Esophagus muscularis mucosa (tissue), 4 donors: ENCODE data around the gene PLGRKT. TPM values are rescaled to one million over a fixed set of nuclear protein-coding genes. Genes with fewer than 3 reads are reported as not detected.

Experiments used
- DNase-seq: peaks from one replicate; pipeline ENCODE4 v3.0.0-alpha.2; 2017; ENCODE audit errors: extremely low spot score
- H3K27ac ChIP-seq, 4 donors: fragments of 200-600 bp; sonication (generic); replicated peaks in 1 of 4; 1 replicate in 3 of 4; 2 replicates in 1 of 4; pipeline ENCODE4 v1.5.1; 2016 to 2019; ENCODE audit warnings: mild to moderate bottlenecking in 1 of 4
- H3K27me3 ChIP-seq, 4 donors: fragments of 200-600 bp; sonication (generic); one replicate each; pipeline versions ENCODE4 v1.5.1 to v1.6.0; 2016 to 2019
- H3K36me3 ChIP-seq, 4 donors: fragments of 200-600 bp; sonication (generic); one replicate each; pipeline ENCODE4 v1.5.1; 2016 to 2019
- H3K4me1 ChIP-seq, 4 donors: fragments of 200-600 bp; sonication (generic); one replicate each; pipeline ENCODE4 v1.5.1; 2016 to 2019
- H3K4me3 ChIP-seq, 4 donors: fragments of 200-600 bp; sonication (generic); 1 replicate in 2 of 4; 2 replicates in 2 of 4; pipeline ENCODE4 v1.5.1; 2016 to 2019; ENCODE audit warnings: mild to moderate bottlenecking in 4 of 4, moderate library complexity in 1 of 4
- H3K9me3 ChIP-seq, 4 donors: fragments of 200-600 bp; sonication (generic); 1 replicate in 3 of 4; 2 replicates in 1 of 4; pipeline ENCODE4 v1.5.1; 2016 to 2019
- EP300 ChIP-seq: sonication (generic); formaldehyde crosslinking; IDR thresholded peaks from one replicate; pipeline ENCODE4 v1.6.1; 2017; ENCODE audit warnings: antibody characterized with exemption
- POLR2A ChIP-seq: fragments of 450-650 bp; IDR thresholded peaks from one replicate; pipeline ENCODE4 v1.6.1; 2017; ENCODE audit warnings: antibody characterized with exemption, moderate library complexity, mild to moderate bottlenecking, low read depth
- POLR2AphosphoS5 ChIP-seq, 2 donors: sonication (generic); formaldehyde crosslinking; IDR thresholded peaks; one replicate each; pipeline ENCODE4 v1.6.1; 2017; ENCODE audit warnings: antibody characterized with exemption in 2 of 2
- WGBS: methylation state at CpG from one replicate; pipeline ENCODE4 v1.1.5; 2018; 5-methylcytosine and 5-hydroxymethylcytosine counted together
- intact Hi-C: fragments of 100-400 bp; cut with DNase I; formaldehyde crosslinking; loops from one replicate; pipeline ENCODE4 v1.15.1; 2023
- total RNA-seq, 4 donors: library from RNA; depleted of rRNA; stranded (reverse); fragments of >200 nt; gene quantifications; one replicate each; pipeline versions ENCODE4 v1.1.0 to v1.2.1, GENCODE V29; 2016
- TF ChIP-seq, protein P1 (sequence below), 3 experiments: fragments of 200-600 bp in 2 of 3; fragments of 450-650 bp in 1 of 3; sonication (generic) in 2 of 3; IDR thresholded peaks; one replicate each; pipeline ENCODE4 v1.5.1; 2017 to 2019; ENCODE audit warnings: antibody characterized with exemption in 3 of 3, mild to moderate bottlenecking in 2 of 3, moderate library complexity in 1 of 3

The PLGRKT gene
- total RNA-seq, 4 donors from 2014 or later = 11.1 to 18.3 (median 11.7) TPM

DNA sequence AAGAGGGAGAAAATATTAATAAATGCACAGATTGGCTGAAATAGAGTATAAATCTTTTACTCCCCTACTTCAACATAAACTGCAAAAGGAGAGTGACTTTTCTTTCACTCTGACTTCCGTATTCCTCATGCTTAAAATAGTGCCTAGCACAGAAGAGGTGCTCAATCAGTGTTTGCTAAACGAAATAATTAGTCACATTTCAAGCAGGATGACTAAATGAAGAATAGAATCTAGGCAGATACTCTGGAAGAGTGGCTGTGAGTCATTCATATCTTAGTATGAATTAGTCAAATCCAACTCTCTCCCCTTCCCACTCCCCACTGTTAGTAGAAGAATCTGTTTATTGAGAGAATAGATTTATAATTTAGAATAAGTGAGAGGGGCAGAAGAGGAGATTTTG is 17.5 kb upstream of the PLGRKT start:
- intact Hi-C loops = loop anchor here (10.0 kb wide), 1 partner anchor 560 kb away; the partner anchor contains the start of gene RANBP6
- DNase-seq = no peak
- WGBS = 41% methylated on average over 2 of the region's 2 CpGs
- TF ChIP-seq, protein P1, sequence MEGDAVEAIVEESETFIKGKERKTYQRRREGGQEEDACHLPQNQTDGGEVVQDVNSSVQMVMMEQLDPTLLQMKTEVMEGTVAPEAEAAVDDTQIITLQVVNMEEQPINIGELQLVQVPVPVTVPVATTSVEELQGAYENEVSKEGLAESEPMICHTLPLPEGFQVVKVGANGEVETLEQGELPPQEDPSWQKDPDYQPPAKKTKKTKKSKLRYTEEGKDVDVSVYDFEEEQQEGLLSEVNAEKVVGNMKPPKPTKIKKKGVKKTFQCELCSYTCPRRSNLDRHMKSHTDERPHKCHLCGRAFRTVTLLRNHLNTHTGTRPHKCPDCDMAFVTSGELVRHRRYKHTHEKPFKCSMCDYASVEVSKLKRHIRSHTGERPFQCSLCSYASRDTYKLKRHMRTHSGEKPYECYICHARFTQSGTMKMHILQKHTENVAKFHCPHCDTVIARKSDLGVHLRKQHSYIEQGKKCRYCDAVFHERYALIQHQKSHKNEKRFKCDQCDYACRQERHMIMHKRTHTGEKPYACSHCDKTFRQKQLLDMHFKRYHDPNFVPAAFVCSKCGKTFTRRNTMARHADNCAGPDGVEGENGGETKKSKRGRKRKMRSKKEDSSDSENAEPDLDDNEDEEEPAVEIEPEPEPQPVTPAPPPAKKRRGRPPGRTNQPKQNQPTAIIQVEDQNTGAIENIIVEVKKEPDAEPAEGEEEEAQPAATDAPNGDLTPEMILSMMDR (IDR thresholded peaks at IDR 0.05) = no peak
- TF ChIP-seq POLR2A (no peak), EP300 (no peak), POLR2AphosphoS5 (IDR thresholded peaks at IDR 0.05) (no peak)
- H3K27me3 ChIP-seq = no peaks in the 10 kb centered on the region
- H3K4me3 ChIP-seq = no peak overlapping the region
- no peak overlapping the region for H3K27ac ChIP-seq
- peaks cover 8 to 26% (median 11%) of the 10 kb centered on the region in 4 donors for H3K4me1 ChIP-seq
- peaks cover 0 to 21% (median 4%) of the 10 kb centered on the region in 4 donors for H3K36me3 ChIP-seq
- H3K9me3 ChIP-seq = no peaks in the 10 kb centered on the region

DNA sequence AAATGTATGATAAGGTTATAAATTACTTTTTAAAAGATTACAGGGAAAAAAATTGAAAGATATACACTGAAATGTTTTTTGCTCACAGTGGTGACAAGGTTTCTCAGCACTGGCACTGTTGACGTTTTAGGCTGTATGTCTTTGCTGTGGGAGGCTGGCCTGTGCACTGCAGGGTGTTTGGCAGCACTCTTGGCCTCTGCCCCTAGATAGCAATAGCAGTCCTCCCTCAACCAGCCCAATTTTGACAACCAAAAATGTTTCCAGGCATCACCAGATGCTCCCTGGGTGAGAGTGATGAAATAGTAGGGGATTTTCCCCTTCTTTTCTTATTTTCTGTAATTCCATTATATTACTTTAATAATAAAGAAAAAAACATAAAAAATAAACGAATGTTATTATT is 15.9 kb upstream of the PLGRKT start:
- Histone ChIP-seq H3K4me3 (no peak overlapping the region), H3K27ac (no peak overlapping the region), H3K4me1 (peaks cover 16 to 26% (median 18%) of the 10 kb centered on the region in 4 donors), H3K36me3 (peaks cover 0 to 14% (median 4%) of the 10 kb centered on the region in 4 donors), H3K9me3 (no peaks in the 10 kb centered on the region), H3K27me3 (no peaks in the 10 kb centered on the region)
- DNase-seq = no peak
- intact Hi-C loops = loop anchor here (5.0 to 10.0 kb wide), 2 partner anchors 134 to 561 kb away; partner anchors contain the start of gene RANBP6
- 54% methylated on average over 2 of the region's 2 CpGs for WGBS
- TF ChIP-seq, protein P1 (IDR thresholded peaks at IDR 0.05) = no peak
- TF ChIP-seq POLR2A = no peak
- no peak for TF ChIP-seq EP300
- no peak for TF ChIP-seq POLR2AphosphoS5 (IDR thresholded peaks at IDR 0.05)

DNA sequence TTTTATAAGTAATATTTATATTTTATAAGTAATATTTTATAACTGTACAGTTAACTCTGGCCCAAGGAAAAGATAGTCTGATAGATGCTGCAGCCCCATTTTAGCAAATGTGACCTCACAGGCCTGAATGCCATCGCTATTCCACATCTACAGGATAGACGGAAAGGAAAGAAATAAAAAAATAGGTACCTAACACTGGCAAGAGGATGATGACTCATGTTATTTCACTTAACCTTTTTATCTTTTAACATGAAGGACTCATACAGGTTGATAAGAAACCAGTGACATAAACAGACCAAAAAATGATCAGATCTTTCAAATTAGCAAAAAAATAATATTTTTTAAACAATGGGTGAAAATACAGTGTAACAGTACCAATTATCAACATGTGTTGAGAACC is 15.3 kb upstream of the PLGRKT start:
- Histone ChIP-seq H3K4me3 (no peak overlapping the region), H3K36me3 (peaks cover 0 to 8% (median 4%) of the 10 kb centered on the region in 4 donors), H3K27me3 (no peaks in the 10 kb centered on the region), H3K27ac (no peak overlapping the region), H3K4me1 (peaks cover 16 to 26% (median 18%) of the 10 kb centered on the region in 4 donors), H3K9me3 (no peaks in the 10 kb centered on the region)
- intact Hi-C loops = loop anchor here (5.0 to 10.0 kb wide), 2 partner anchors 134 to 562 kb away; partner anchors contain the start of gene RANBP6
- no peak for TF ChIP-seq EP300
- TF ChIP-seq, protein P1 (IDR thresholded peaks at IDR 0.05) = no peak
- no peak for TF ChIP-seq POLR2AphosphoS5 (IDR thresholded peaks at IDR 0.05)
- no peak for TF ChIP-seq POLR2A
- WGBS = 88% methylated on average over 2 of the region's 2 CpGs
- no peak for DNase-seq

- no peak for TF ChIP-seq EP300
- no peak for TF ChIP-seq POLR2AphosphoS5 (IDR thresholded peaks at IDR 0.05)
- TF ChIP-seq, protein P1 (IDR thresholded peaks at IDR 0.05) = no peak
- TF ChIP-seq POLR2A = no peak
- Histone ChIP-seq H3K36me3 (peaks cover 0 to 4% (median 1%) of the 10 kb centered on the region in 4 donors), H3K27me3 (no peaks in the 10 kb centered on the region), H3K4me3 (no peak overlapping the region), H3K27ac (no peak overlapping the region), H3K9me3 (no peaks in the 10 kb centered on the region), H3K4me1 (peaks cover 16 to 26% (median 18%) of the 10 kb centered on the region in 4 donors)
- intact Hi-C loops = loop anchor here (5.0 to 10.0 kb wide), 2 partner anchors 135 to 563 kb away; partner anchors contain the start of gene RANBP6
- WGBS = 75% methylated on average over 1 of the region's 1 CpG
- DNase-seq = no peak
These were observed 14.5 kb upstream of the PLGRKT start for GRCh38 chr9:5452286-5452609.
